ENCODE measurements around the gene DRAXIN. TPM values are rescaled to one million over a fixed set of nuclear protein-coding genes. Genes with fewer than 3 reads are reported as not detected.
A peak's percentile ranks its signal among the peaks of the same experiment; 100 is the strongest.

The DRAXIN gene
- total RNA-seq, 1 experiment from 2014 or later, result 20.5 TPM

DNA sequence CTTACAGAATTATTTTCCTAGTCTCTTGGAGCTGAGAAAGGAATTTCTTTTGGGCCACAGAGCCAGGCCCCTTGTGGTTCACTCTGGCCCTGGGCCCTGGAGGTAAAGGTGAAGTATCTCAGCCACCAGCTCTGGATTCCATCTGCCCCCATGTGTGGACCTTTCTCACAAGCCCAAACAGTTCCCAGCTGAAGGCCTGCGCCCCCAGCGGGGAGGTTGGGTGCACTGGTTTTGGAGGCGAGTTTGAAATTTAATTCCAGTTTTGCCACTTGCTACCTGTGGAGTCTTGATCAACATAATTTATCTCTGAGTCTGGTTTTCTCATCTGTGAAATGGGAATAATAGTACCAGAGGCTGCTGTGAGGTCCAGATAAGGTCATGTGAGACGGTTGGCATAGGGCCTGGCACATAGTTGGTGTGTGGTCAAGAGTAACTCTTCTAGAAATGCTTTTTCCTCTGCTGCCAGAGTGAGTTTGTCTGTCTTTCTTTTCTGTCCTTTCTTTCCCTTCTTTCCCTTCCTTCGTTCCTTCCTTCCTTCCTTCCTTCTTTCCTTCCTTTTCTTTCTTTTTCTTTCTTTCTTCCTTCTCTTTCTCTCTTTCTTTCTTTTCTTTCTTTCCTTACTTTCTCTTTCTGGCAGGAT lies 50.5 kb downstream of the DRAXIN start:
- Histone ChIP-seq H3T11ph (ENCODE audit: low read length) (no peak overlapping the region), H2BK15ac (ENCODE audit: low read depth, low read length) (no peak overlapping the region), H3K18ac (ENCODE audit: insufficient read length, low read depth, low read length) (no peak overlapping the region), H3K23me2 (ENCODE audit: insufficient read length, low read depth, low read length, poor library complexity, severe bottlenecking) (peaks cover 1% of the 10 kb centered on the region), H3K27me3 (ENCODE audit: insufficient read depth, low read length) (no peaks in the 10 kb centered on the region), H2BK20ac (ENCODE audit: low read depth, low read length, poor library complexity, severe bottlenecking) (no peak overlapping the region), H3K4me2 (ENCODE audit: insufficient read depth, insufficient read length, low read length) (no peak overlapping the region), H3K56ac (ENCODE audit: insufficient read length, low read depth, low read length) (no peak overlapping the region), H4K8ac (replicated peaks; ENCODE audit: insufficient read length, low read depth, low read length) (no peak overlapping the region), H3K14ac (ENCODE audit: insufficient read depth, low read length) (no peak overlapping the region), H3K4me1 (ENCODE audit: insufficient read depth, low read length) (peaks cover 2% of the 10 kb centered on the region; the same call in 1 of the 2 replicates), H3K23ac (ENCODE audit: insufficient read length, low read depth, low read length) (no peak overlapping the region), H3K79me2 (ENCODE audit: insufficient read depth, low read length) (no peaks in the 10 kb centered on the region), H3K4ac (ENCODE audit: low read depth, low read length) (no peak overlapping the region), H3K9ac (ENCODE audit: extremely low read depth, insufficient read length, low read length) (no peak overlapping the region), H4K91ac (ENCODE audit: insufficient read length, low read depth, low read length) (no peak overlapping the region), H2AFZ (ENCODE audit: low read length) (no peak overlapping the region), H4K20me1 (ENCODE audit: control insufficient read depth, insufficient read depth, insufficient read length) (no peaks in the 10 kb centered on the region), H4K5ac (ENCODE audit: insufficient read length, low read depth, low read length) (no peak overlapping the region), H2BK5ac (ENCODE audit: insufficient read length, low read length) (no peak overlapping the region), H3K9me3 (ENCODE audit: control insufficient read depth, low read depth, low read length) (no peaks in the 10 kb centered on the region), H3K27ac (ENCODE audit: insufficient read length, low read depth, low read length) (no peak overlapping the region), H2BK120ac (ENCODE audit: low read depth, low read length, poor library complexity, severe bottlenecking) (no peak overlapping the region), H2BK12ac (ENCODE audit: insufficient read length, low read depth, low read length) (no peak overlapping the region), H2AK5ac (ENCODE audit: insufficient read length, low read length) (no peak overlapping the region), H3K79me1 (ENCODE audit: insufficient read depth, low read depth, low read length, poor library complexity, severe bottlenecking) (no peaks in the 10 kb centered on the region)
- TF ChIP-seq, protein P1, sequence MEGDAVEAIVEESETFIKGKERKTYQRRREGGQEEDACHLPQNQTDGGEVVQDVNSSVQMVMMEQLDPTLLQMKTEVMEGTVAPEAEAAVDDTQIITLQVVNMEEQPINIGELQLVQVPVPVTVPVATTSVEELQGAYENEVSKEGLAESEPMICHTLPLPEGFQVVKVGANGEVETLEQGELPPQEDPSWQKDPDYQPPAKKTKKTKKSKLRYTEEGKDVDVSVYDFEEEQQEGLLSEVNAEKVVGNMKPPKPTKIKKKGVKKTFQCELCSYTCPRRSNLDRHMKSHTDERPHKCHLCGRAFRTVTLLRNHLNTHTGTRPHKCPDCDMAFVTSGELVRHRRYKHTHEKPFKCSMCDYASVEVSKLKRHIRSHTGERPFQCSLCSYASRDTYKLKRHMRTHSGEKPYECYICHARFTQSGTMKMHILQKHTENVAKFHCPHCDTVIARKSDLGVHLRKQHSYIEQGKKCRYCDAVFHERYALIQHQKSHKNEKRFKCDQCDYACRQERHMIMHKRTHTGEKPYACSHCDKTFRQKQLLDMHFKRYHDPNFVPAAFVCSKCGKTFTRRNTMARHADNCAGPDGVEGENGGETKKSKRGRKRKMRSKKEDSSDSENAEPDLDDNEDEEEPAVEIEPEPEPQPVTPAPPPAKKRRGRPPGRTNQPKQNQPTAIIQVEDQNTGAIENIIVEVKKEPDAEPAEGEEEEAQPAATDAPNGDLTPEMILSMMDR (conservative IDR thresholded peaks at IDR 0.05), result peak; percentile 43; the same call in 2 of the 3 replicates
- no CpG with 5 or more reads among the region's 5 CpGs for WGBS (ENCODE audit: extremely low coverage, insufficient read length, low lambda C conversion rate)
- Mint-ChIP-seq H3K27ac (peak overlapping the region in 1 of 3 experiments; percentile 38; a peak in 1 of 7 replicates), H3K4me1 (peaks cover 23 to 36% of the 10 kb centered on the region in 2 experiments), H3K27me3 (ENCODE audit: low read depth) (no peaks in the 10 kb centered on the region), H3K9me3 (no peaks in the 10 kb centered on the region; a peak in 1 of 5 replicates), H3K4me3 (no peak overlapping the region), H3K36me3 (ENCODE audit: insufficient read depth in 1 of 3, low read depth in 3 of 3) (peaks cover 5 to 27% (median 16%) of the 10 kb centered on the region in 3 experiments; a peak in 6 of 7 replicates)
- DNase-seq, result no peak

Data from H9 (cell line).